K562 (cell line): ENCODE measurements around the gene ANO4. TPM values are rescaled to one million over a fixed set of nuclear protein-coding genes. Genes with fewer than 3 reads are reported as not detected.

Source experiments
- ATAC-seq: fragments of 200-7000 bp; cut with Tn5 transposase; 3 replicates; pipeline ENCODE4 v1.9.1; 2020; ENCODE audit warnings: moderate library complexity
- BruUV-seq: library from RNA; stranded (reverse); fragments of 400-500 nt; replicated peaks from 2 replicates; lab custom pipeline; 2021; lab: Mats Ljungman, UMichigan
- CTCF ChIA-PET: fragments of 300-600 bp; formaldehyde crosslinking; extraction: SDS; loops from one replicate; lab custom pipeline; 2021; ENCODE audit warnings: low intra/inter-chr PET ratio; lab: Yijun Ruan, JAX
- POLR2A ChIA-PET: fragments of 300-600, 350-650 bp; sonication (Branson Sonifier 250); formaldehyde crosslinking; extraction: SDS; loops from one replicate; lab custom pipeline; 2021; ENCODE audit warnings: antibody characterized with exemption, inconsistent platforms; lab: Yijun Ruan, JAX
- DNase-seq, 4 experiments: peaks; one replicate each; pipeline versions ENCODE4 v3.0.0 to v3.0.0-alpha.2; 2011 to 2018; ENCODE audit warnings: low spot score in 3 of 4, mixed read lengths in 3 of 4; ENCODE audit errors: extremely low read depth in 1 of 4
- FAIRE-seq: peaks from 2 replicates; lab custom pipeline; 2011; peaks lifted over from hg19 to GRCh38; lab: Jason Lieb, UNC
- H2AFZ ChIP-seq: 2 replicates; pipeline ENCODE4 v1.6.0; 2011; ENCODE audit warnings: low read depth, low read length, control low read depth, inconsistent platforms
- H3K27ac ChIP-seq: fragments of 200-600 bp; 3 replicates; pipeline ENCODE4 v1.8.0; 2011; ENCODE audit warnings: low read depth, mild to moderate bottlenecking, control low read depth, inconsistent platforms, low read length, moderate library complexity, mixed read lengths; ENCODE audit errors: extremely low read depth
- H3K27me3 ChIP-seq, 2 experiments: fragments of 300-600 bp in 1 of 2; 2 replicates in 1 of 2; 3 replicates in 1 of 2; pipeline versions ENCODE4 v1.6.0 to v1.8.0; 2011; ENCODE audit warnings: inconsistent platforms in 2 of 2, low read length in 2 of 2, mild to moderate bottlenecking in 1 of 2, mixed read lengths in 1 of 2, moderate library complexity in 1 of 2; ENCODE audit not compliant: control insufficient read depth in 2 of 2, insufficient read depth in 2 of 2
- H3K36me3 ChIP-seq: fragments of 300-600 bp; 3 replicates; pipeline ENCODE4 v1.8.0; 2011; ENCODE audit warnings: mild to moderate bottlenecking, low read length, inconsistent platforms; ENCODE audit not compliant: control insufficient read depth, insufficient read depth
- H3K4me1 ChIP-seq, 2 experiments: fragments of 200-600 bp in 1 of 2; replicated peaks in 1 of 2; 2 replicates in 1 of 2; 3 replicates in 1 of 2; pipeline versions ENCODE4 v1.5.1 to v1.8.0; 2011; ENCODE audit warnings: inconsistent platforms in 2 of 2, low read length in 2 of 2, mild to moderate bottlenecking in 1 of 2, mixed read lengths in 1 of 2, moderate library complexity in 1 of 2; ENCODE audit not compliant: control insufficient read depth in 2 of 2, insufficient read depth in 2 of 2
- H3K4me2 ChIP-seq: 2 replicates; pipeline ENCODE4 v1.6.1; 2011; ENCODE audit warnings: low read length, control low read depth, inconsistent platforms, mixed read lengths; ENCODE audit not compliant: insufficient read depth
- H3K4me3 ChIP-seq: fragments of 200-600 bp; sonication (generic), shearing (Covaris generic); 2 replicates; pipeline ENCODE4 v1.5.1; 2016; ENCODE audit warnings: control low read depth, inconsistent platforms
- H3K79me2 ChIP-seq: fragments of 200-600 bp; 3 replicates; pipeline ENCODE4 v1.8.0; 2011; ENCODE audit warnings: low read length, inconsistent platforms; ENCODE audit not compliant: control insufficient read depth, insufficient read depth
- H3K9ac ChIP-seq, 2 experiments: 2 replicates each; pipeline versions ENCODE4 v1.6.0 to v1.6.1; 2011; ENCODE audit warnings: low read depth in 2 of 2, low read length in 2 of 2, control low read depth in 1 of 2, inconsistent platforms in 1 of 2, mild to moderate bottlenecking in 1 of 2, mixed read lengths in 1 of 2; ENCODE audit not compliant: insufficient read depth in 1 of 2
- H3K9me1 ChIP-seq: one replicate; pipeline ENCODE4 v1.6.0; 2011; ENCODE audit warnings: inconsistent platforms, mild to moderate bottlenecking, low read length, moderate library complexity; ENCODE audit not compliant: control insufficient read depth, insufficient read depth
- H3K9me3 ChIP-seq: replicated peaks from 2 replicates; pipeline ENCODE4 v1.5.1; 2011; ENCODE audit warnings: low read depth, low read length, inconsistent platforms; ENCODE audit not compliant: control insufficient read depth, insufficient read depth
- H4K20me1 ChIP-seq: replicated peaks from 2 replicates; pipeline ENCODE4 v1.6.1; 2011; ENCODE audit warnings: low read length, inconsistent platforms, mixed read lengths; ENCODE audit not compliant: control insufficient read depth, insufficient read depth
- ERF ChIP-seq: fragments of 450-650 bp; formaldehyde crosslinking; IDR thresholded peaks from 2 replicates; pipeline ENCODE4 v1.4.0; 2020; ENCODE audit warnings: mild to moderate bottlenecking, mixed read lengths
- EWSR1 ChIP-seq: fragments of 450-650 bp; IDR thresholded peaks from 2 replicates; pipeline ENCODE4 v1.6.1; 2018; ENCODE audit warnings: borderline replicate concordance, mild to moderate bottlenecking, low read depth, moderate library complexity; ENCODE audit not compliant: partially characterized antibody
- LEF1 ChIP-seq: fragments of 450-650 bp; IDR thresholded peaks from 2 replicates; pipeline ENCODE4 v1.6.1; 2016; ENCODE audit warnings: mild to moderate bottlenecking
- NFIC ChIP-seq: fragments of 450-650 bp; IDR thresholded peaks from 2 replicates; pipeline ENCODE4 v1.6.1; 2017; ENCODE audit warnings: mild to moderate bottlenecking, inconsistent platforms
- NFIX ChIP-seq: fragments of 250-450 bp; sonication (Bioruptor Pico); IDR thresholded peaks from 2 replicates; pipeline ENCODE4 v1.4.0; 2020; ENCODE audit warnings: low read depth, mild to moderate bottlenecking, moderate library complexity
- RAD21 ChIP-seq, 2 experiments: fragments of 250-450 bp in 1 of 2; fragments of 450-650 bp in 1 of 2; sonication (Bioruptor Pico) in 1 of 2; formaldehyde crosslinking in 1 of 2; IDR thresholded peaks in 1 of 2; conservative IDR thresholded peaks in 1 of 2; 2 replicates each; pipeline versions ENCODE4 v1.4.0 to v1.8.0; 2020 to 2022; ENCODE audit warnings: mild to moderate bottlenecking in 2 of 2, moderate library complexity in 1 of 2
- WGBS: fragments of 100-300 bp; shearing (Covaris generic); methylation state at CpG from one replicate; pipeline ENCODE4 v1.1.6; 2016; ENCODE audit warnings: low coverage, mixed read lengths; ENCODE audit not compliant: insufficient coverage; ENCODE audit errors: missing lambda C conversion rate; 5-methylcytosine and 5-hydroxymethylcytosine counted together
- in situ Hi-C: fragments of 300-500 bp; cut with MboI; formaldehyde crosslinking; loops from 4 replicates; pipeline ENCODE4 v1.15.0; 2018; ENCODE audit warnings: inconsistent platforms, mixed read lengths
- intact Hi-C: fragments of 100-400 bp; cut with micrococcal nuclease; formaldehyde crosslinking; loops from 2 replicates; pipeline ENCODE4 v1.14.2; 2022
- polyA plus RNA-seq, 8 experiments: library from polyadenylated mRNA; depleted of rRNA in 4 of 8; stranded (reverse) in 5 of 8; unstranded in 3 of 8; fragments of >200 nt; fragmentation: Nextera tagmentation in 2 of 8; fragmentation: Illumina TruSeq in 1 of 8; extraction: Ambion mirVana in 2 of 8; extraction: Trizol in 1 of 8; gene quantifications; 2 replicates each; pipeline versions ENCODE4 v1.2.1 to v1.2.3, GENCODE V29; 2011 to 2014; ENCODE audit warnings: inconsistent platforms in 1 of 8, missing spikeins in 1 of 8
- total RNA-seq, 7 experiments: library from RNA; depleted of rRNA in 6 of 7; stranded (reverse); fragments of >200 nt in 6 of 7; fragmentation: Illumina TruSeq in 2 of 7; extraction: Trizol in 2 of 7; gene quantifications; 2 replicates each; pipeline versions ENCODE4 v1.2.1 to v1.2.3, GENCODE V29; 2011 to 2021; ENCODE audit warnings: low replicate concordance in 1 of 7
- TF ChIP-seq, protein P1 (sequence below): fragments of 150-350 bp; IDR thresholded peaks from 2 replicates; pipeline ENCODE4 v1.6.1; 2014; ENCODE audit warnings: low read depth, mild to moderate bottlenecking, low read length, borderline replicate concordance

ANO4 gene
- total and polyA plus RNA-seq, 9 of the 15 experiments (the other 6 are each of a cell fraction or from before 2014, with no cell fraction given), result not detected

DNA sequence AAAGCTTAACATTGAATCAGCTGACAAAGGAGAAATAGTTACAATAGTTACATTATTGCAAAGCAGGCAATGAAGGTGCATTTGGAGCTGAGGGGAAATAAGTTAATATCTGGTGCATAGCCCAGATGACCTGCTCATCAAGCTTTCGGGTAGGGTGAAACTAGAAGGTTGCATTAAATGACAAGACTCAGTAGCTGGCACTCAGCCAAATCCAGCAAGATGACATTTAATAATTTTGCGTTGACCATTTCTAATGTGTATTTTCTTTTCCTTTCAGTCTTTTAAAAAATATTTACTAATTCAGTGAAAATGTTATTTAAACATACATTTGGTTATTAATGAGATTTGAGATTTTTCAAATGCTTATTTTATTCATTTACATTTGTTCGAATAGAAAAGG lies 226.9 kb downstream of the ANO4 start:
- FAIRE-seq, result no peak
- CTCF ChIA-PET, result no interaction called here
- 0% methylated on average over 3 of the region's 3 CpGs for WGBS

DNA sequence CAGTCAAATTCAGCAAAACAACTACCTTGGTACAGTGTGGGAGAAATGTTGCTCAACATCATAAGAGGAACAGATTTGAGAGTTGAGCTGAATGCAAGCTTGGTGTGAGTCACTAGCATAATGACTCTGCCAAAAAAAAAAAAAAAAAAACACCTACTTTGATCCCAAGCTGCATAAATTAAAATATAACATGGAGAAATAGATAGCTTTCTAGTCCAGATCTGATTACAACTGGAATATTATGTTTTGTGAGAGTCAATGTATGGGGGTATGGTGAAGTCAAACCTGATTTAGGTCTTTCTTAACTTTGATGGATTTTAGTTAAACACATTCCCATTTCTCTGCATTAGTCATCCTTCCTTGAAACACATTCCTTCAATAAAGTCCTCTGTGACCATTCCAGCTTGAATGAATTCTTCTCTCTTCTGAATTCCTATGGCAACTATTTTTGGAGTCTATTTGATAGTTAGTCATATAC lies 227.4 kb downstream of the ANO4 start:
- no peak overlapping the region for H2AFZ ChIP-seq
- no peaks in the 10 kb centered on the region for H3K9me3 ChIP-seq
- H3K27me3 ChIP-seq, result no peaks in the 10 kb centered on the region
- intact Hi-C loops (no loop called here), in situ Hi-C loops (no loop called here)
- H3K9me1 ChIP-seq, result no peaks in the 10 kb centered on the region
- no TSS peak for BruUV-seq
- CTCF ChIA-PET, result no interaction called here
- ATAC-seq (no peak), DNase-seq (no peak), FAIRE-seq (no peak)
- POLR2A ChIA-PET, result no interaction called here
- H3K4me1 ChIP-seq, result no peaks in the 10 kb centered on the region
- H3K4me2 ChIP-seq, result no peak overlapping the region
- H3K9ac ChIP-seq, result no peak overlapping the region
- no peak for TF ChIP-seq LEF1
- no peak for TF ChIP-seq EWSR1
- no peak for TF ChIP-seq RAD21 (CRISPR knock-in tag; conservative IDR thresholded peaks at IDR 0.05 in 1 of 2, IDR thresholded peaks at IDR 0.05 in 1 of 2)
- TF ChIP-seq, protein P1, sequence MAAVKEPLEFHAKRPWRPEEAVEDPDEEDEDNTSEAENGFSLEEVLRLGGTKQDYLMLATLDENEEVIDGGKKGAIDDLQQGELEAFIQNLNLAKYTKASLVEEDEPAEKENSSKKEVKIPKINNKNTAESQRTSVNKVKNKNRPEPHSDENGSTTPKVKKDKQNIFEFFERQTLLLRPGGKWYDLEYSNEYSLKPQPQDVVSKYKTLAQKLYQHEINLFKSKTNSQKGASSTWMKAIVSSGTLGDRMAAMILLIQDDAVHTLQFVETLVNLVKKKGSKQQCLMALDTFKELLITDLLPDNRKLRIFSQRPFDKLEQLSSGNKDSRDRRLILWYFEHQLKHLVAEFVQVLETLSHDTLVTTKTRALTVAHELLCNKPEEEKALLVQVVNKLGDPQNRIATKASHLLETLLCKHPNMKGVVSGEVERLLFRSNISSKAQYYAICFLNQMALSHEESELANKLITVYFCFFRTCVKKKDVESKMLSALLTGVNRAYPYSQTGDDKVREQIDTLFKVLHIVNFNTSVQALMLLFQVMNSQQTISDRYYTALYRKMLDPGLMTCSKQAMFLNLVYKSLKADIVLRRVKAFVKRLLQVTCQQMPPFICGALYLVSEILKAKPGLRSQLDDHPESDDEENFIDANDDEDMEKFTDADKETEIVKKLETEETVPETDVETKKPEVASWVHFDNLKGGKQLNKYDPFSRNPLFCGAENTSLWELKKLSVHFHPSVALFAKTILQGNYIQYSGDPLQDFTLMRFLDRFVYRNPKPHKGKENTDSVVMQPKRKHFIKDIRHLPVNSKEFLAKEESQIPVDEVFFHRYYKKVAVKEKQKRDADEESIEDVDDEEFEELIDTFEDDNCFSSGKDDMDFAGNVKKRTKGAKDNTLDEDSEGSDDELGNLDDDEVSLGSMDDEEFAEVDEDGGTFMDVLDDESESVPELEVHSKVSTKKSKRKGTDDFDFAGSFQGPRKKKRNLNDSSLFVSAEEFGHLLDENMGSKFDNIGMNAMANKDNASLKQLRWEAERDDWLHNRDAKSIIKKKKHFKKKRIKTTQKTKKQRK, result no peak
- H4K20me1 ChIP-seq, result no peaks in the 10 kb centered on the region
- no peaks in the 10 kb centered on the region for H3K36me3 ChIP-seq
- no peak overlapping the region for H3K27ac ChIP-seq
- no peaks in the 10 kb centered on the region for H3K79me2 ChIP-seq
- no peak overlapping the region for H3K4me3 ChIP-seq

More for the DNA sequence above, 226.9 kb downstream of the ANO4 start:
- in situ Hi-C loops (no loop called here), intact Hi-C loops (no loop called here)
- no peak overlapping the region for H3K9ac ChIP-seq
- H3K4me3 ChIP-seq, result no peak overlapping the region
- ATAC-seq (no peak), DNase-seq (no peak)
- BruUV-seq, result no TSS peak
- H3K9me3 ChIP-seq, result no peaks in the 10 kb centered on the region
- no peak overlapping the region for H3K4me2 ChIP-seq
- POLR2A ChIA-PET, result no interaction called here
- no peak overlapping the region for H3K27ac ChIP-seq
- no peaks in the 10 kb centered on the region for H3K36me3 ChIP-seq
- H3K27me3 ChIP-seq, result no peaks in the 10 kb centered on the region
- no peak overlapping the region for H2AFZ ChIP-seq
- no peaks in the 10 kb centered on the region for H3K79me2 ChIP-seq
- H4K20me1 ChIP-seq, result no peaks in the 10 kb centered on the region
- TF ChIP-seq NFIC, result peak; percentile 88
- TF ChIP-seq NFIX, result peak; percentile 79
- TF ChIP-seq ERF, result no peak
- no peaks in the 10 kb centered on the region for H3K9me1 ChIP-seq
- H3K4me1 ChIP-seq, result no peaks in the 10 kb centered on the region
